MG63 (cell line): Measurements from ENCODE around the gene OR2T4. TPM values are rescaled to one million over a fixed set of nuclear protein-coding genes. Genes with fewer than 3 reads are reported as not detected.
A peak's percentile ranks its signal among the peaks of the same experiment; 100 is the strongest.

Experiments
- DNase-seq: peaks from one replicate; pipeline ENCODE4 v3.0.0-alpha.2; 2020
- H3K27me3 ChIP-seq: fragments of 250-450 bp; sonication (Bioruptor Pico); 2 replicates; pipeline ENCODE4 v1.5.1; 2020; ENCODE audit warnings: mild to moderate bottlenecking, moderate library complexity
- H3K36me3 ChIP-seq: fragments of 250-450 bp; sonication (Bioruptor Pico); 2 replicates; pipeline ENCODE4 v1.5.1; 2020; ENCODE audit warnings: mild to moderate bottlenecking, moderate library complexity
- H3K4me3 ChIP-seq: fragments of 250-450 bp; sonication (Bioruptor Pico); 2 replicates; pipeline ENCODE4 v1.5.1; 2020; ENCODE audit warnings: mild to moderate bottlenecking, moderate library complexity
- H3K9me3 ChIP-seq: fragments of 250-450 bp; sonication (Bioruptor Pico); 2 replicates; pipeline ENCODE4 v1.5.1; 2020; ENCODE audit warnings: mild to moderate bottlenecking, moderate library complexity
- total RNA-seq: library from RNA; depleted of rRNA; stranded (reverse); fragments of >200 nt; shearing (Covaris generic); gene quantifications from 2 replicates; pipeline ENCODE4 v1.2.3, GENCODE V29; 2014; ENCODE audit warnings: low replicate concordance; rRNA removed

OR2T4 gene
- not detected in 2 replicates for total RNA-seq

- no peaks in the 10 kb centered on the region for H3K27me3 ChIP-seq
- no peaks in the 10 kb centered on the region for H3K36me3 ChIP-seq
- DNase-seq, result no peak
- no peaks in the 10 kb centered on the region; the same call in 1 of the 2 replicates for H3K9me3 ChIP-seq
- H3K4me3 ChIP-seq, result no peak within 1 kb of the TSS
These were observed at the start of gene OR2T4 for GRCh38 chr1:248361121-248361715. TSS of gene OR2T4 (plus strand) at chr1:248361665. CDS start at chr1:248361665, 0 bp downstream.

GRCh38 chr1:248316796-248317195, 44.7 kb upstream of the OR2T4 start:
- Histone ChIP-seq H3K4me3 (no peak overlapping the region), H3K36me3 (no peaks in the 10 kb centered on the region), H3K27me3 (no peaks in the 10 kb centered on the region), H3K9me3 (peaks cover 11% of the 10 kb centered on the region)
- DNase-seq, result no peak

DNA sequence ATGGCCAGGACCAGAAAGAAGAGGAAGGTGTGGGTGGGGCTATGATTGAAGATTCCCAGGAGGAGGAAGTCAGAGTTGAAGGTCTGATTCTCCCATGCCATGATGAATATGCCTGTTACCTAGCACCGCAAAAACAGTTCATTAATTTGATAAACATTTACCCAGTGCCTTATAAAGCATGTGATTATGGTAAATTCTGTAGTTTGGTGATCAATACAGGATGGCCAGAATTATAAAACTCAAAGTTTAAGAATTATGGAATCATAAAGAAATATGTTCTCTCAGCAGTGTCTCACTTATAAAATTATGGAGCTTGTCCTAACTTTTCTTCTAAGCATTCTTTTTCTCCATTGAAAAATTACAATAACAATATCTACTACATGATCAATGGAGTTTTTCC, 37.0 kb upstream of the OR2T4 start, which contains the start of gene OR2M7:
TSS of gene OR2M7 (minus strand) at position 101 of the 400 bp plus-strand sequence. CDS start at position 101, 0 bp downstream.
- Histone ChIP-seq H3K36me3 (no peaks in the 10 kb centered on the region), H3K4me3 (no peak within 1 kb of the TSS), H3K27me3 (no peaks in the 10 kb centered on the region), H3K9me3 (no peaks in the 10 kb centered on the region)
- DNase-seq, result no peak

DNA sequence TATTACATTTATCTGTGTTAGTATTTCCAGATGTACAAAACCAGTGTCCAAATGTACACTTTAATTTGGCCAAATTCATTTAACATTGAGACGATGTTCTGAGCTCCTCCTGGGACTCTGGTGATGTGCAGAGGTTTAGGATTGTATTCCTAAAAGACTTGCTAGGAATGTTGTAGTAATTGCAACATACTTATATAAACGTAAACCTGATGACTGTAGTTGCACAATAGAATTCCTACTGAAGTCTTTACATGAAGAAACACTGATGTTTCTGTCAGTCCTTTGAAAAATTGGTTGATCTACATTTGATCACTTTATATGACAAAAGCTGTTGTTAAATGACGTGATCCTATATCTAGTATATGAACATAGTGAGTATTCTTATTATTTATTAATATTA, 18.0 kb upstream of the OR2T4 start:
- H3K4me3 ChIP-seq, result no peak overlapping the region
- no peaks in the 10 kb centered on the region for H3K9me3 ChIP-seq
- no peaks in the 10 kb centered on the region for H3K27me3 ChIP-seq
- DNase-seq, result no peak
- no peaks in the 10 kb centered on the region for H3K36me3 ChIP-seq

- no peaks in the 10 kb centered on the region for H3K27me3 ChIP-seq
- H3K4me3 ChIP-seq, result no peak within 1 kb of the TSS
- H3K9me3 ChIP-seq, result no peaks in the 10 kb centered on the region
- no peaks in the 10 kb centered on the region for H3K36me3 ChIP-seq
- DNase-seq, result no peak
These were observed 13.0 kb upstream of the OR2T4 start, which contains the start of gene OR14C36 for GRCh38 chr1:248348475-248348874. TSS of gene OR14C36 (plus strand) at chr1:248348775. CDS start at chr1:248348775, 0 bp downstream.

DNA sequence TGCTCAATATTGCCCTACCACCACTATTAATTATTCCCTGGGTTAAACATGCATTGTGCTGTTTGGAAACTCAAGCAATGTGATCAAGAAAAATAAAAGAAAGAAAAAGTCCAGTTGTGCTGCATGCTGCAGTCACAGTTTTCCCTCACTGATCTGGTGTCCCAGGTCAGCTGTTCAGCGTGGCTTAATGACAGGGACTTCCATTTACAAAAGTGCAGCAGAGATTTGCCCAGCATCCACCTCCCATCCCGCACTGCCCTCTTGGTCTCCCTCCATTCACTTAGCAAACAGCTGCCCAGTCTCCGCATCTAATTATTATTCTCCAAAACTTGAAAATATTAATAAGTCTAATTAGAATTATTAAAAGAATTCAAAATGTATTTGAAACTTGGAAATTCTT, 2.0 kb upstream of the OR2T4 start:
- no peaks in the 10 kb centered on the region for H3K36me3 ChIP-seq
- no peak for DNase-seq
- H3K4me3 ChIP-seq, result no peak overlapping the region
- H3K27me3 ChIP-seq, result no peaks in the 10 kb centered on the region
- no peaks in the 10 kb centered on the region; the same call in 1 of the 2 replicates for H3K9me3 ChIP-seq

- Histone ChIP-seq H3K36me3 (no peaks in the 10 kb centered on the region), H3K27me3 (no peaks in the 10 kb centered on the region), H3K9me3 (no peaks in the 10 kb centered on the region), H3K4me3 (no peak overlapping the region)
- DNase-seq, result no peak
These were observed 5.1 kb downstream of the OR2T4 start for GRCh38 chr1:248366609-248367008.

- Histone ChIP-seq H3K9me3 (no peaks in the 10 kb centered on the region), H3K4me3 (no peak overlapping the region), H3K27me3 (no peaks in the 10 kb centered on the region), H3K36me3 (no peaks in the 10 kb centered on the region)
- no peak for DNase-seq
These were observed 10.9 kb downstream of the OR2T4 start for GRCh38 chr1:248372394-248372793.

DNA sequence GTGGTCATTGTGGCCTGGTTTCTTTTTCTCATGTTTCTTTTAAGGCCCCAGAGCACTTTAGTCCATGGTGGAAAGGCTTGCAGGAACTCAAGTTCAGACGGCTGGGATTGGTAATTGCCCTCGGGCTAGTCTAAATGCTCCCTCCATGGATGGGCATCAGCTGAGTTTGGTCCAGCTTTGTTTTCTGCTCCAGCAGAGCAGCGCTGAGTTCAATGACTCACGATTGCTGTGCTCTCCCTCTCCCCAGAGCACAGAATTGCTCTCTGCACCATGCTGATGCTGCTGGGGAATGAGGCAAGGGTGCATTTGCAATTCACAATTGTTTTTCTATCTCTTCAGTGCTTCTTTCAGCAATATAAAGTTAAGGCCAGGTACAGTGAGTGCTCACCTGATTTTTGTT, 12.3 kb downstream of the OR2T4 start:
- Histone ChIP-seq H3K36me3 (no peaks in the 10 kb centered on the region), H3K27me3 (no peaks in the 10 kb centered on the region), H3K9me3 (no peaks in the 10 kb centered on the region), H3K4me3 (no peak overlapping the region)
- DNase-seq, result peak; percentile 75

DNA sequence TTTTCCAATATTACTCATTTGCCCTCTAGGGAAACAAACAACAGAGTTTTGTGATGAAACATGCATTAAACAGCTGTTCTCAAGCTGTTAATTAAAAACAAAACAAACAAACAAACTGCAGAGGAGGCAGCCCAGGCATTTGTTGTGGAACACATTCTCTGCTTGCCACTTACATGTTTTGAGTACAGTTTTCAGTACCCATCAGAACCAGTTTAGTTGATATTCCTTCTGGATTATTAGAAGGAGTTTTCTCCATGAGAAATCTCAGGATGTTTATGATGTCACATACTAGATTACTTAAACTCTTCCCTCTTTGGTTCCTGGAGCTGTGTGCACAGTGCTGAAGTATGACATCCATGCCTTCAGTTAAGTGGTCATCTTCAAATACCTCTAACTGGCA, 14.0 kb downstream of the OR2T4 start, which contains the start of gene OR2T6:
TSS of gene OR2T6 (plus strand) at position 301 of the 400 bp plus-strand sequence. CDS start 11,863 bp downstream, outside the sequence.
- no peak for DNase-seq
- Histone ChIP-seq H3K36me3 (no peaks in the 10 kb centered on the region), H3K27me3 (no peaks in the 10 kb centered on the region), H3K4me3 (no peak within 1 kb of the TSS), H3K9me3 (no peaks in the 10 kb centered on the region)

DNA sequence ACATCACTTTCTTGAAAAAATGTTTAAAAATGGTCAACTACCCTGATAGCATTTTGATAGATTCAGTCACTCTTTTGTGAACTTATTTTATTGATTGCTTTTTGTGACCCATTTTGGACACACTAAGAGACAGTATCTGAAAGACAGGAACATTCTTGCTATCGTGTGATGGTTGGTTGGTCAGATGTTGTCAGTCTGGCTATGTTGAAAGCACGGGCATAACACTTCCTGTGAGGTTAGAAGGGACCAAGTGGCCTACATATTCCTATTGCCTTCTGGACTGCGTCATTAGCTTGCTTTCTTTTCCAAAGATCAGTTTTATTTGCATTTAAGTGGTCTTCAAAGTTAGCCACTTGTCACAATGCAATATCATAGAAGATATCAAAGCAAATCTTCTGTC, 15.5 kb downstream of the OR2T4 start:
- no peaks in the 10 kb centered on the region for H3K27me3 ChIP-seq
- no peak overlapping the region for H3K4me3 ChIP-seq
- DNase-seq, result no peak
- no peaks in the 10 kb centered on the region for H3K36me3 ChIP-seq
- H3K9me3 ChIP-seq, result no peaks in the 10 kb centered on the region

- H3K27me3 ChIP-seq, result no peaks in the 10 kb centered on the region
- no peak for DNase-seq
- H3K9me3 ChIP-seq, result no peaks in the 10 kb centered on the region
- H3K4me3 ChIP-seq, result no peak overlapping the region
- no peaks in the 10 kb centered on the region for H3K36me3 ChIP-seq
These were observed 19.4 kb downstream of the OR2T4 start for GRCh38 chr1:248380854-248381253.

GRCh38 chr1:248388426-248388825, 27.0 kb downstream of the OR2T4 start:
- no peak overlapping the region for H3K4me3 ChIP-seq
- no peaks in the 10 kb centered on the region for H3K27me3 ChIP-seq
- DNase-seq, result no peak
- no peaks in the 10 kb centered on the region for H3K9me3 ChIP-seq
- no peaks in the 10 kb centered on the region for H3K36me3 ChIP-seq

- Histone ChIP-seq H3K9me3 (no peaks in the 10 kb centered on the region; the same call in 1 of the 2 replicates), H3K27me3 (no peaks in the 10 kb centered on the region), H3K36me3 (no peaks in the 10 kb centered on the region), H3K4me3 (no peak overlapping the region)
- no peak for DNase-seq
These were observed 31.6 kb downstream of the OR2T4 start for GRCh38 chr1:248393050-248393449.

- H3K27me3 ChIP-seq, result no peaks in the 10 kb centered on the region
- no peaks in the 10 kb centered on the region for H3K9me3 ChIP-seq
- no peaks in the 10 kb centered on the region for H3K36me3 ChIP-seq
- DNase-seq, result no peak
- no peak within 1 kb of the TSS for H3K4me3 ChIP-seq
These were observed 41.3 kb downstream of the OR2T4 start, which contains the start of gene OR2T1 for GRCh38 chr1:248402748-248403147. TSS of gene OR2T1 (plus strand) at chr1:248403048. CDS start at chr1:248406148, 3,100 bp downstream.

DNA sequence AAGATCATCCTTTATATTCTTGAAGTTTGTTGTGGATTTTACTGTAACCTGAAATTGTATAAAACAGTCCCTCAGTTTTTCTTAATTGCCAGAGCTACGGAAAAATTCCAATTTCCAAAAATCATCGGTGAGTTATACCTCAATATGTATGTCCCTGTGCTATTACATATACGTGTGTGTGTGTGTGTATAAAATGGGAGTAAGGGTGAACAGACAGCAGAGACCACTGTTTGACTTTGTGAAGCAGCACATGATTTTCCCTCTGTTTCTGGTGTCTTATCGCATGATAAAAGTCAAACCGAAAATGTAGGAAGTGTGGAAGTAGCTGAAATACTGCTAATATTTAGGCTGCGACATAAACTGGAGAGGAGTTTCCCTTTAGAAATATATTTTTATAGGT, 42.6 kb downstream of the OR2T4 start:
- no peaks in the 10 kb centered on the region for H3K9me3 ChIP-seq
- no peaks in the 10 kb centered on the region for H3K27me3 ChIP-seq
- no peak overlapping the region for H3K4me3 ChIP-seq
- DNase-seq, result no peak
- no peaks in the 10 kb centered on the region for H3K36me3 ChIP-seq

GRCh38 chr1:248406721-248407692, 45.5 kb downstream of the OR2T4 start:
- Histone ChIP-seq H3K4me3 (no peak overlapping the region), H3K36me3 (no peaks in the 10 kb centered on the region), H3K27me3 (no peaks in the 10 kb centered on the region), H3K9me3 (peaks cover 5% of the 10 kb centered on the region)
- no peak for DNase-seq
